NCI-H526 treated with DMSO at 0.1 percent for 48 hours (cell line): ENCODE results near the gene TAS1R3.
"Not testable (repeated sequence)": the region's sequence is repeated elsewhere in the genome, so short reads cannot be mapped to it uniquely, and the experiment has no call there.

Experiments
- DNase-seq: peaks from one replicate; lab custom pipeline; 2025; lab: John Stamatoyannopoulos, UW

The TAS1R3 gene

GRCh38 chr1:1354271-1355247, 23.5 kb downstream of the TAS1R3 start:
- DNase-seq, result no peak

- peak; percentile 24 for DNase-seq
Observed at GRCh38 chr1:1355416-1355815, 24.3 kb downstream of the TAS1R3 start.

DNA sequence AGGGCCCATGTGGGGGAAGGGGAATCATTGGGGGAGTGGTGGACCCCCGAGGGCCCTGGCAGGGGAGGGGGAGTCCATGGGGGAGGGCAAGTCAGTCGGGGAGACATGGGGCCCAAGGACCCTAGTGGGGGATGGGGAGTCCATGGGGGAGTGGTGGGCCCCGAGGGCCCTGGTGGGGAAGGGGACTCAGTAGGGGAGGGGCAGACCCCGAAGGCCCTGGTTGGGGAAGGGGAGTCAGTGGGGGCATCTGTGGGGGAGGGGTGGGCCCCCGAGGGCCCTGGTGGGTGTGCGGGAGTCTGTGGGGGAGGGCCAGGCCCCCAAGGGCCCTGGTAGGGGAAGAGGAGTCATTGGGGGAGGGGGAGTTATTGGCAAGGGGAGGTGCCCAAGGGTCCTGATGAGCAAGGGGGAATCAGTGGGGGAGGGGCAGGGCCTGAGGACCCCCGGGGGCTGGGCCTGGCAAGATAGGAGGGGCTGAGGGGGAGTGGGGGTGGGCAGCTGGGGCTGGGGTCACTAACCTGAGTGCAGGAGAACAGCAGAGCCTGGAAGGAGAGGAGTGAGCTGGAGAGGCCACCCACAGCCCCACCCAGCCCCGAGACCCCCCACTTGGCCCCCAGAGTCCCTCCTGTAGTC, 25.2 kb downstream of the TAS1R3 start:
- no peak for DNase-seq

- no peak for DNase-seq
Observed at GRCh38 chr1:1356796-1357401, 25.8 kb downstream of the TAS1R3 start.

- DNase-seq, result no peak
Observed at GRCh38 chr1:1357871-1358432, 26.9 kb downstream of the TAS1R3 start.

DNA sequence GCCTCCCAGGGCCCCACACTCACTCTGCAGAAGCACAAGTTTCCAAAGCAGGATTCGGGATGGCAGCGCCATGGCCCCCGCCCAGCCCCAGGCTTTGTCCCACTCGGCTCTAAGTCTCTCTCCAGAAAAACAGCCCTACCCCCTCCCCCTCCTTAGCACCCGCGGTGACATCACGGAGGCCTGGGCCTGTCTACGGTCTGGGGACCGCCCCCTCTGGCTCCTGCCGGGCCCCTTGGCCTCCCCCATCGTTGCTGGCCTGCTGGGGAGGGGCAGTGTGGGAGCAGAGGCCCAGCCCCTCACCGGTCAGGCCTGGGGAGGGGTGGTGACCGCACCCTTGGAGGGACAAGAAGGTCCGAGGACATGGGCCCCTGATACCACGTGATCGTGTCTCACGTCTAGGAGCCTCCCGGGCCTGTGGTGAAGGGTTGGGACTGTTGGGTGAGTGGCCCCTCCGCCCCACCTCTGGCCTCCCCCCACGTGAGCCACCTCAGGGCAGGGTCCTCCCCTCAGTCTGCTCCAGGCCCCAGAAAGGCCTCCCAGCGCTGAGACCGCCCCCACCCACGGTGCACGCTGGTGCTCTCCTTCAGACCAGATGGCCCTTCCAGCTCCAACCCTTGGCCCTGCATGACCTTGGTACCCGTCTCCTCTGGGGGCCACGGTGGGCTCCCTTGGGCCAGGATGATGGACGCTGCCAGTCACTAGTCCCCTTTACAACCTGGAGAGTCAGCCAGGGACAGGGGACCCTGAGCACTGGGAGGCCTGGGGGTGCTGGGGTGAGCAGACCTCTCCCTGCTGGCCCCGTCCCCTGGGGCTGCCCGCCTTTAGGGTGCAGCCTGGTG, 27.6 kb downstream of the TAS1R3 start, which contains the start of gene MXRA8:
MXRA8 (minus strand) TSS at position 123 of the 839 bp plus-strand sequence; CDS start at position 72, 51 bp downstream.
- DNase-seq, result no peak

- DNase-seq, result no peak
Observed at GRCh38 chr1:1359308-1359663, 28.2 kb downstream of the TAS1R3 start.

- DNase-seq, result no peak
Observed at GRCh38 chr1:1359664-1360468, 28.8 kb downstream of the TAS1R3 start.

- no peak for DNase-seq
Observed at GRCh38 chr1:1360506-1361169, 29.6 kb downstream of the TAS1R3 start.

GRCh38 chr1:1361233-1361981, 30.3 kb downstream of the TAS1R3 start:
- no peak for DNase-seq

DNA sequence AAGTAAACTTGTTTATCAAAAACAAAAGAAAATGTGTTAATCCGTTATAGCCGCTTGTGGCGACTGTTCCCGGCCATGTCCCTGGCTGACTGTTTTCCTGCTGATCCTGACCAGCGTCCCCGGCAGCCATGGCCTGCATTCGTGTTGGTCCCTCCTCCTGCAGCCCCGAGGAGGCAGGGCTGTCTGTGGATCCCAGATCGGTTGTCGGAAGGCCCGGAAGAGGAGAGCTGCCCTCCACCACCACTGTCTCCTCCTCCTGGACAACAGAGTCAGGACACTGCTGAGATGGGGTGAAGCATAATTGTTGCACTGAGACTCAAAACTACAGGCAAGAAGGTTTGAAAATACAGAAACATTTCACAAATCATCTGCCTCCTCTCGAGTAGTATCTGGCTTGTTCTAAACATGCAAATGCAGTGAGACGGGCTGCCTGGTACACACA, 30.9 kb downstream of the TAS1R3 start:
- DNase-seq, result no peak

DNA sequence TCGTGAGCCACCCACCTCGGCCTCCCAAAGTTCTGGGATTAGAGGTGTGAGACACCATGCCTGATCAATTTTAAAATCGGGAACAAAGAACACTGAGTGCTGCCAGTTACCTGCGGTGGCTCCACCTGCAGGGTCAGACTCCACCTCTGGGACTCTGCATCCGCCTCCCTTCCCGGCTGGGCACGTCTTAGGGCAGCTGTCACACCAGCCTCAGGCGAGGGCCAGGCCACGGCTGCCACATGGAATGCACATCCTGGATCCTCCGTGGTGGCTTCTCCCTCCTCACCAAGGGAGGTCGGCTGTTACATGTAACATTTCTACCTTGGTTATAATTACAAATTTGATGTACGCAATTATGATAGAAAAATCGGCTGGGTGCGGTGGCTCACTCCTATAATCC, 33.2 kb downstream of the TAS1R3 start:
- no peak for DNase-seq

- DNase-seq, result no peak
Observed at GRCh38 chr1:1365875-1366698, 35.0 kb downstream of the TAS1R3 start.

DNA sequence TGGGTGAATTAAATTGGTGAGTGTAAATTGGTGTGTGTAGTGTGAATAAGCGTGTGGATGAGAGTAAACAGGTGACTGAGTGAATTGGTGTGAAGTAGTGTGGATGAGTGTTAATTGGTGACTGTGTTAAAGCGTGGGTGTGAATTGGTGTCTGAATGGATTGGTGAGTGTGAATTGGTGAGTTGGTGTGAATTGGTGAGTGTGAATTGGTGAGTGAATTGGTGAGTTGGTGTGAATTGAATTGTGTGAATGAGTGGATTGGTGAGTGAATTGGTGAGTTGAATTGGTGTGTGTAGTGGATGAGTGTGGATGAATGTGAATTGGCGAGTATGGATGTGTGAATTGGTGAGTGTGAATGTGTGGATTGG, 35.6 kb downstream of the TAS1R3 start:
- no peak for DNase-seq

DNA sequence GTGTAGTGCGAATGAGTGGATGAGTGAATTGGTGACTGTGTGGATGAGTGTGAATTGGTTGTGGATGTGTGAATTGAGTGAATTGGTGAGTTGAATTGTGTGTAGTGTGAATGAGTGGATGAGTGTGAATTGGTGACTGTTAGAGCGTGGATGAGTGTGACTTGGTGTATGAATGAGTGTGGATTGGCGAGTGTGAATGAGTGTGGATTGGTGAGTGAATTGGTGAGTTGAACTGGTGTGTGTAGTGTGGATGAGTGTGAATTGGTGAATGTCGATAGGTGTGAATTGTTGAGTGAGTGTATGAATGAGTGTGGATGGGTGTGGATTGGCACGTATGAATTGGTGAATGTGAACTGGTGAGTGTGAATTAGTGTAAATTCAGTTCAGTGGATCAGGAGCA, 36.2 kb downstream of the TAS1R3 start:
- DNase-seq, result no peak

GRCh38 chr1:1370094-1370493, 39.0 kb downstream of the TAS1R3 start:
- not testable (repeated sequence) for DNase-seq

DNA sequence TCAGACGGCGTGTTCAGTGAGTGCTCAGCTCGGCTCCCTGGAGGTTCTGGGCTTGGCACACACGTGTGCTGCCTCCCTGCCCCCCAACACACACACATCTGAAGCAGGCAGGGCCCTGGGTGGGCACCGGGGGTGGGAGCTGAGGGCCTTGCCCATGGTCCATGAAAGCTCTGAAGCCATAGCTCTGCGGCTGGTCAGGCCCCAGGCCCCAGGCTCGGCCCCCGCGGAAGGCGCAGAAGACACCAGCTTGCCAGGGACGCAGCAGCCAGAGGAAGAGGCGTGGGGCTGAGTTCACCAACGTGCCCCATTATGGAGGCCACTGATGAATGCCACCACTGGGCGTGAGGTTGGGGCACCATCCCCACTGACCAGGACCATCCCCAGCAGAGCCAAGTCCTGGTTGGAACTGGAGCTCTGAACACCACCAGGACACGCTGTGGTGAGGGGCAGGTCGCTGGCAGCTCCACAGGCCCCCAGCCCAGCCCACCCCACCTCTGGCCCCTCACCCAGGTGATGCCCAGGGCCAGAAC, 39.8 kb downstream of the TAS1R3 start:
- DNase-seq, result no peak

DNA sequence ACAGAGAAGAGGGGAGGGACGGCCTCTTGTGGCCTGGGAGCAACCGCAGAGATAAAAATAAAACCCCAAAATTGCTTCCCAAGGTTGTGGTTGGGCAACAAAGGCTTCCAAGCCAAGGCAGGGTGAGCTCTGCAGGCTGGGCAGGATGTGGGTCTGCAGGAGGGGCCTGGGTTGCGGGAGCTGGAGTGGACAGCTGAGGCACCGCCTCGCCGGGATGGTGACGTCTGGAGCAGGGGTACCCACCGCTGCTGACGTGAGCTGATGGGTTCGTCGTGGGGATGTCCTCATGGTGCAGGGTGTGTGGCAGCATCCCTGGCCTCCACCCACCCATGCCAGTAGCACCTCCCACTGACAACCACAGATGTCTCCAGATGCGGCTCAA, 40.3 kb downstream of the TAS1R3 start:
- DNase-seq, result no peak
